Suppressor macrophage (primary cell): ENCODE measurements around the gene ABCB8.
"Not testable (repeated sequence)": the region's sequence is repeated elsewhere in the genome, so short reads cannot be mapped to it uniquely, and the experiment has no call there.

Source experiments
- DNase-seq, 4 experiments: peaks; one replicate each; pipeline ENCODE4 v3.0.0-alpha.2; 2020 to 2022

ABCB8 gene

GRCh38 chr7:150998341-150998740 is 29.9 kb upstream of the ABCB8 start:
- no peak for DNase-seq

DNA sequence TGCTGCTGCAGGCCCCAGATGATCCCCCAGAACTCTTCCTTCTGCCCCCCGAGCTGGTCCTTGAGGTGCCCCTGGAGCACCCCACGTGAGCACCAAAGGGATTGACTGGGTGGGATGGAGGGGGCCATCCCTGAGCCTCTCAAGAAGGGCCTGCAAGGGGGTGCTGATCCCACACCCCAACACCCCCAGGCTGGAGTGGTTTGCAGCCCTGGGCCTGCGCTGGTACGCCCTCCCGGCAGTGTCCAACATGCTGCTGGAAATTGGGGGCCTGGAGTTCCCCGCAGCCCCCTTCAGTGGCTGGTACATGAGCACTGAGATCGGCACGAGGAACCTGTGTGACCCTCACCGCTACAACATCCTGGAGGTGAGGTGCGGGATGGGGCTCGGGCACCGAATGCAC is 29.2 kb upstream of the ABCB8 start:
- no peak for DNase-seq

GRCh38 chr7:150999497-151000230 is 28.6 kb upstream of the ABCB8 start:
- no peak for DNase-seq

GRCh38 chr7:151000897-151001495 is 27.3 kb upstream of the ABCB8 start:
- no peak for DNase-seq

DNA sequence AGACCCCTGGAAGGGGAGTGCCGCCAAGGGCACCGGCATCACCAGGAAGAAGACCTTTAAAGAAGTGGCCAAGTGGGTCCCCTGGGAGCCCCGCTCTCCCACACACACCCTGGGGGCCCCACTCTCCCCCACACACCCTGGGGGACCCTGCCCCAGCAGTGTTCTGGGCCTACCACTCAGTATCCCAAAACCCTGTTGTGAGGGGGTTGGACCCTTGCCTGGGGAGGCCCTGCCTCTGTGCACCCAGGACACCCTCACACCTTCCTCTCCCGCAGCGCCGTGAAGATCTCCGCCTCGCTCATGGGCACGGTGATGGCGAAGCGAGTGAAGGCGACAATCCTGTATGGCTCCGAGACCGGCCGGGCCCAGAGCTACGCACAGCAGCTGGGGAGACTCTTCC is 26.7 kb upstream of the ABCB8 start:
- DNase-seq: no peak

- no peak for DNase-seq
Measured at GRCh38 chr7:151003572-151003971, 24.7 kb upstream of the ABCB8 start.

GRCh38 chr7:151005566-151005965 is 22.7 kb upstream of the ABCB8 start:
- no peak for DNase-seq

DNA sequence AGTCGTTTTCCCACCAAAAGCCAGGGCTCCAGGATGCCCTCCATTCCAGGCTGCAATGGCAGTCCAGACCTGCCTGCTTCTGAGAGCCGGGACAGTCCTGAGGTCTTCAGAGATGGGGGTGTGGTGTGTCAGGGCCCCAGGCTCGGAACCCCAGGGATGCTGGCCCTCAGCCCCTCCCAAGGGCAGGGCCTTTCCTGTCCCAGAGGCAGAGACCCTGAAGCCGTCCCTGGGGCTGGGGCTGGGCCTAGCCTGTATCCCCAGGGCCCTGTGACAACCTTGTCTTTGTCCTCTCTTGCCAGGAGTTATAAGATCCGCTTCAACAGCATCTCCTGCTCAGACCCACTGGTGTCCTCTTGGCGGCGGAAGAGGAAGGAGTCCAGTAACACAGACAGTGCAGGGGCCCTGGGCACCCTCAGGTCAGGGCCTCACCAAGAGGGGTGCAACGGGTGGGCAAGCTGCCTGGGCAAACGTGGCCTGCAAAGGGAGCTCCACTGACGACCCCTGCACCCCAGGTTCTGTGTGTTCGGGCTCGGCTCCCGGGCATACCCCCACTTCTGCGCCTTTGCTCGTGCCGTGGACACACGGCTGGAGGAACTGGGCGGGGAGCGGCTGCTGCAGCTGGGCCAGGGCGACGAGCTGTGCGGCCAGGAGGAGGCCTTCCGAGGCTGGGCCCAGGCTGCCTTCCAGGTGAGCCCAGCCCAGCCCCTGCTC is 21.5 kb upstream of the ABCB8 start:
- no peak for DNase-seq

- no peak for DNase-seq
Measured at GRCh38 chr7:151007469-151007898, 20.8 kb upstream of the ABCB8 start.

- DNase-seq: no peak
Measured at GRCh38 chr7:151008143-151008510, 20.1 kb upstream of the ABCB8 start.

DNA sequence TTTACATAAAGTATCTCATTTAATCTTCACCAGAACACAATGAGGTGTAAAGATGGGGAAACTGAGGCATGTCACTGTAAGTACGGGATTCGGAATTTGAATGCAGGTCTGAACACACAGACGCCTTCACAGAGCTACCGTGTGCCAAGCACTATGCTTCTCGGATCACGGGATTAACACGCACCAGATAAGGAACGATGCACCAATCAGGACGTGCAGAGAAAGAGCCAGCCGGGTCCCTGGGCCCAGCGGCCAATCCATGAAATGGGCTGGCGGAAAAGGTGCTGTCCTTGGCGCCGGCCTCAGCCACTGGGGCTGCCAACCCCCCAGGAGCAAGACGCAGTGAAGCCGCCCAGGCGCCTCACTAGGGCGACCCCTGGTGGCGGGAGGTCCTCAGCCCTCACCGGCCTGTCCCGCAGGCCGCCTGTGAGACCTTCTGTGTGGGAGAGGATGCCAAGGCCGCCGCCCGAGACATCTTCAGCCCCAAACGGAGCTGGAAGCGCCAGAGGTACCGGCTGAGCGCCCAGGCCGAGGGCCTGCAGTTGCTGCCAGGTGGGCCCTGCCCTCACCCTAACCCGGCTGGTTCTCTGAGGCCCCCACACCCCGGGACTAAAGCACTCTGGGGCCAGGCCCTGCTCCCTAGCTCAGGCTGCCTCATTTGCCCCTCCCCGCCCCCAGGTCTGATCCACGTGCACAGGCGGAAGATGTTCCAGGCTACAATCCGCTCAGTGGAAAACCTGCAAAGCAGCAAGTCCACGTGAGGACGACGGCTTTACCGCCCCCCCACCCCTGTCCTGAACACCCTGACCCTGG is 19.5 kb upstream of the ABCB8 start:
- peak; percentile 56 to 82 (median 62) for DNase-seq

GRCh38 chr7:151009327-151010036 is 18.8 kb upstream of the ABCB8 start:
- no peak for DNase-seq

- DNase-seq: no peak
Measured at GRCh38 chr7:151010037-151010306, 18.3 kb upstream of the ABCB8 start.

- peak in 3 of 4 experiments; percentile 34 to 59 (median 50) for DNase-seq
Measured at GRCh38 chr7:151010307-151011096, 17.7 kb upstream of the ABCB8 start.

GRCh38 chr7:151011097-151011409 is 17.2 kb upstream of the ABCB8 start:
- peak in 1 of 4 experiments; percentile 44 for DNase-seq

GRCh38 chr7:151011616-151012015 is 16.6 kb upstream of the ABCB8 start:
- DNase-seq: not testable (repeated sequence)

- DNase-seq: no peak
Measured at GRCh38 chr7:151012031-151012692, 16.1 kb upstream of the ABCB8 start.

- DNase-seq: peak in 3 of 4 experiments; percentile 47 to 68 (median 57)
Measured at GRCh38 chr7:151012911-151013347, 15.3 kb upstream of the ABCB8 start.

DNA sequence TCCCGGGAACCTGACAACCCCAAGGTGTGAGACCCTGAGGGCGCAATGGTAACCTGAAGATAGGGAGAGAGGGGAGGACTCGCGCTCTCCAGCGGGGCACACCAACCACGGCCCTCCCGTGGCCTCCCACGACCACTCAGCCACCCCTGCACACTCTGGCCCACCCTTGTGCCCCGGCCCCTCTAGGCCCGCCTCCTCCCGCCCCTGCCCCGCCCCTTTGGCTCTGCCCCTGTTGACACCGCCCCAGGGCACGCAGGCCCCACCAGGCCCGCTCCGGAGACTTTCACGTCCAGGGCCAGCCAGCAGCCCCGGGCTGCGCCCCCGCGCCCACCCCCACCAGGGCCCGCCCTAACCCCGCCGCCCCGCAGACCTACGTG is 14.9 kb upstream of the ABCB8 start:
- DNase-seq: no peak

DNA sequence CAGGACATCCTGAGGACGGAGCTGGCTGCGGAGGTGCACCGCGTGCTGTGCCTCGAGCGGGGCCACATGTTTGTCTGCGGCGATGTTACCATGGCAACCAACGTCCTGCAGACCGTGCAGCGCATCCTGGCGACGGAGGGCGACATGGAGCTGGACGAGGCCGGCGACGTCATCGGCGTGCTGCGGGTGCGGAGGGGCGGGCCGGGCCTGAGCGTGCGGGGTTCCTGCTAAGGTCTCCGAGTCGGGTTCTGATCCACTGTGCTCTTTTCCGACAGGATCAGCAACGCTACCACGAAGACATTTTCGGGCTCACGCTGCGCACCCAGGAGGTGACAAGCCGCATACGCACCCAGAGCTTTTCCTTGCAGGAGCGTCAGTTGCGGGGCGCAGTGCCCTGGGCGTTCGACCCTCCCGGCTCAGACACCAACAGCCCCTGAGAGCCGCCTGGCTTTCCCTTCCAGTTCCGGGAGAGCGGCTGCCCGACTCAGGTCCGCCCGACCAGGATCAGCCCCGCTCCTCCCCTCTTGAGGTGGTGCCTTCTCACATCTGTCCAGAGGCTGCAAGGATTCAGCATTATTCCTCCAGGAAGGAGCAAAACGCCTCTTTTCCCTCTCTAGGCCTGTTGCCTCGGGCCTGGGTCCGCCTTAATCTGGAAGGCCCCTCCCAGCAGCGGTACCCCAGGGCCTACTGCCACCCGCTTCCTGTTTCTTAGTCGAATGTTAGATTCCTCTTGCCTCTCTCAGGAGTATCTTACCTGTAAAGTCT is 14.3 kb upstream of the ABCB8 start:
- DNase-seq: peak; percentile 63 to 82 (median 76)
